Activated T-helper 2 cell treated with anti-CD3 and anti-CD28 coated beads, Interferon-gamma antibody, Interleukin-2, Interleukin-4, amounts not matched to agents 10 μg/mL and 5 μg/mL and 100 μg/mL, durations not matched to agents 14 hours and 24 hours and 36 hours (primary cell): ENCODE measurements around the gene TBC1D22A. TPM values are rescaled to one million over a fixed set of nuclear protein-coding genes. Genes with fewer than 3 reads are reported as not detected.

ENCODE experiments used
- DNase-seq: peaks from one replicate; pipeline ENCODE4 v3.0.0; 2021; ENCODE audit warnings: low spot score
- H3K27ac Mint-ChIP-seq: one replicate; pipeline ENCODE4 v1.8.0; 2021; ENCODE audit warnings: mixed read lengths
- H3K27me3 Mint-ChIP-seq: one replicate; pipeline ENCODE4 v1.8.0; 2021; ENCODE audit warnings: low read depth, mixed read lengths
- H3K36me3 Mint-ChIP-seq: one replicate; pipeline ENCODE4 v1.8.0; 2021; ENCODE audit warnings: low read depth, mixed read lengths
- H3K4me1 Mint-ChIP-seq: one replicate; pipeline ENCODE4 v1.8.0; 2021; ENCODE audit warnings: low read depth, mixed read lengths
- H3K4me3 Mint-ChIP-seq: one replicate; pipeline ENCODE4 v1.8.0; 2021; ENCODE audit warnings: low read depth, mild to moderate bottlenecking, moderate library complexity, mixed read lengths
- H3K9me3 Mint-ChIP-seq: one replicate; pipeline ENCODE4 v1.8.0; 2021; ENCODE audit warnings: mixed read lengths
- intact Hi-C: fragments of 100-400 bp; cut with micrococcal nuclease; formaldehyde crosslinking; loops from one replicate; pipeline ENCODE4 v1.15.1; 2023
- total RNA-seq: library from RNA; stranded (reverse); gene quantifications from 2 replicates; pipeline ENCODE4 v1.2.3, GENCODE V29; 2022

Gene TBC1D22A
- total RNA-seq, 1 donor from 2014 or later, result 34.8 TPM

DNA sequence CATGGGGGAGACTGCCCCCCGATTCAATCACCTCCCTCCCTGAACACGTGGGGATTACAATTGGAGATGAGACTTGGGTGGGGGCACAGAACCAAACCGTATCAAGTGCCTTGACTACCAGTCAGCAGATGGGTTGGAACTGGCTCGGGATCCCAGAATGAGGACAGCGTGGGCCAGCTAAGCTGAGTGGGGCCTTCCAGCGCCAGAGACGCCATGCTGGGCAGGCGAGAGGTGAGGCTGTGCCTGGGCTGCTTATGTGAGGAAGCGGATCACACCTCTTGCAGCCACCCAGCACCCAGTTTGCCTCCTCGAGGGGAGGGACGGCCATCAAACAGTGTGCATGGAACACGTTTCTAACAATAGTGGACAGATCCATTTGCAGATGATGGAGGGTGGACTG is 195.1 kb downstream of the TBC1D22A start:
- no peak overlapping the region for H3K27ac Mint-ChIP-seq
- no peaks in the 10 kb centered on the region for H3K27me3 Mint-ChIP-seq
- DNase-seq, result no peak
- no peak overlapping the region for H3K4me3 Mint-ChIP-seq
- intact Hi-C loops, result no loop called here
- H3K9me3 Mint-ChIP-seq, result no peaks in the 10 kb centered on the region
- H3K4me1 Mint-ChIP-seq, result no peaks in the 10 kb centered on the region
- H3K36me3 Mint-ChIP-seq, result no peaks in the 10 kb centered on the region

DNA sequence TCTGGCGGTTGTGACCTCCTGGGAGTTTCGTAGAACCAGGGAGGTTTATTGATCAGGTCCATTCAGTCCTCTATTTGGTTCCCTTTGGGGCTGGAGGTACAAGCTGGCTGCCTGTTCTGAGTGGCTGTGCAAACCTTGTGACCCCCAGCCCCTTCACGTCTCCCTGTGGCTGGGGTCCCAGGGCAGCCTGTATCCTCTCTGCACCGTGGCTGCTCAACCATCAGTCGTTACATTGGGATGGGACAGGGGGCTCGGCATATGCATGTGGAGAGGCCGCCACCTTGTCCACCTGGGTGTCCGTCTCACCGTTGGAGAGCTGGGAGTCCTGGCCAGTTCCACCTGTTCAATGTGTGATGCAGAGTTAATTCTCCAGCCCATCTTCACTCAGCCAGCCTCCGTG is 195.7 kb downstream of the TBC1D22A start:
- H3K27me3 Mint-ChIP-seq, result no peaks in the 10 kb centered on the region
- intact Hi-C loops, result no loop called here
- DNase-seq, result no peak
- no peak overlapping the region for H3K4me3 Mint-ChIP-seq
- no peaks in the 10 kb centered on the region for H3K4me1 Mint-ChIP-seq
- H3K27ac Mint-ChIP-seq, result no peak overlapping the region
- H3K36me3 Mint-ChIP-seq, result no peaks in the 10 kb centered on the region
- no peaks in the 10 kb centered on the region for H3K9me3 Mint-ChIP-seq

DNA sequence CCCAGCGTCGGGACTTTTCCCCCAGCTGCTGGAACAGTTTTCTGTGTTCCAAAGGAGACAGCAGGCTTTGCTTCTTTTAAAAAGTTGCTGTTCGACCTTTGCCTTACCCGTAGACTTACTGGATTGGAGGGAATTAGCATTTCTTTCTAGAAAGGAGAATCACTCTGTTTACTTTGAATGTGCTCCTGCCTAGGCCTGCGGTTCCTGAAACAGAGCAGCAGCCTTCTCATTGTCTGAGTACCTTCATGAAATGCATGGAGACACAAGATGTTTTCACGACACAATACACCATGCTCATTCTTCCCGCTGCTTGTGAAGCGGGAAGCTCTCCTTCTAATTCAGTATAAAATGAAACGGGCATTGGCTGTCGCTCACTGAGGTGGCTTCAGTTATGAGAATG is 196.2 kb downstream of the TBC1D22A start:
- no peak overlapping the region for H3K27ac Mint-ChIP-seq
- H3K27me3 Mint-ChIP-seq, result no peaks in the 10 kb centered on the region
- no peaks in the 10 kb centered on the region for H3K36me3 Mint-ChIP-seq
- H3K4me3 Mint-ChIP-seq, result no peak overlapping the region
- no peak for DNase-seq
- no peaks in the 10 kb centered on the region for H3K4me1 Mint-ChIP-seq
- H3K9me3 Mint-ChIP-seq, result no peaks in the 10 kb centered on the region
- intact Hi-C loops, result no loop called here

DNA sequence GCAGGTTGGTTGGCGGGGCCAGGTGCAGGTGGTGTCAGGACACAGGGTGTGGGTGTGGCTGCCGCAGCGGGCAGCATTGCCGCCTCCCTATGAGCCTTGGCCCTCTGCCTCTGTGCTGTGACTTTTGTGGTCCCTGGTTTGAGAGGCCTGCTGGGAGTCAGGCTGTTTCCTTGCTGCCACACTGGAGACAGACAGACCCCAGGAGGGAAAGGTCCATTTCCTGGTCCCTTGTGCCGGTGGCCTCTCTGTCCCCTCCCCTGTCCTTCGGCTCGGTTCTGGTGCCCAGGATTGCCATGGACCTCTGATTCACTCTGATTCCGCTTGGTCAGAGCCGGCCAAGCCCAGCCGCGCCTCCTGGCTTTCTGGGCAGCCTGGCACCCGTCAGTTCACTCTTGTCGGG is 196.9 kb downstream of the TBC1D22A start:
- no peaks in the 10 kb centered on the region for H3K9me3 Mint-ChIP-seq
- no peak overlapping the region for H3K4me3 Mint-ChIP-seq
- H3K36me3 Mint-ChIP-seq, result no peaks in the 10 kb centered on the region
- intact Hi-C loops, result no loop called here
- no peaks in the 10 kb centered on the region for H3K27me3 Mint-ChIP-seq
- no peak overlapping the region for H3K27ac Mint-ChIP-seq
- no peaks in the 10 kb centered on the region for H3K4me1 Mint-ChIP-seq
- no peak for DNase-seq

DNA sequence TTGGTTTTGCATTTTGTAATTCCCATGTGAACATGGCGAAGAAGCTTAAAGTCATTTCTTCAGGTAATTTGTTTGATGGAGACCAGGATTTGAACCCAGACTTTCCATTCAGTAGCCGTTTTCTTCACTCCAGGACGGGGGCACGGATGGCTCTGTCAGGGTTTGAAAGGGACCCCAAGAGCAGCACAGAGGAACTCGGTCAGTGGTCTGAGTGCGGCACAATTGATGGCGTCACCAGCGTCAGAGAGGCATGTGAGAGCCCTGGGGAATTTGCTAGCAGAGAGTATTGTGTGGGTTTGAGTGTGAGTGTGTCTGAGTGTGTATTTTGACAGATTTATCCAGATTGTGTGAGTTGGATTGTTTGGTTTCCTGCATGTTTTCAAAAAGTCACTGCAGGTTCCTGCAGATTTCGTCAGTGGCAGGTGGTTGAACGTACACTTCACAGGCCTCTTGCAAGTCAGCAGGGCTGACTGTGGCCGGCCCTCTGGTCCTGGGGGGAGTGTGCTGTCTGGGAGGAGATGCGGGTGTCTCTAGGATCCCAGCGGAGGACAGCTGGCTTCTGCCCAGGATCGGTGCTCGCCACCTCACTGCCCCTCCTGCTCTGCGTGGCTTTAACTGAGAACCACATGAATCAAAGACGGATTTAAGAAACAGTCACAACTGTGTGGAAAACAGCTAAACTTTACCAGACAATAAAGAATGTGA is 199.3 kb downstream of the TBC1D22A start:
- Mint-ChIP-seq H3K9me3 (no peaks in the 10 kb centered on the region), H3K36me3 (no peaks in the 10 kb centered on the region), H3K27me3 (no peaks in the 10 kb centered on the region), H3K4me1 (peaks cover 5% of the 10 kb centered on the region), H3K4me3 (no peak overlapping the region), H3K27ac (no peak overlapping the region)
- intact Hi-C loops, result no loop called here
- no peak for DNase-seq

DNA sequence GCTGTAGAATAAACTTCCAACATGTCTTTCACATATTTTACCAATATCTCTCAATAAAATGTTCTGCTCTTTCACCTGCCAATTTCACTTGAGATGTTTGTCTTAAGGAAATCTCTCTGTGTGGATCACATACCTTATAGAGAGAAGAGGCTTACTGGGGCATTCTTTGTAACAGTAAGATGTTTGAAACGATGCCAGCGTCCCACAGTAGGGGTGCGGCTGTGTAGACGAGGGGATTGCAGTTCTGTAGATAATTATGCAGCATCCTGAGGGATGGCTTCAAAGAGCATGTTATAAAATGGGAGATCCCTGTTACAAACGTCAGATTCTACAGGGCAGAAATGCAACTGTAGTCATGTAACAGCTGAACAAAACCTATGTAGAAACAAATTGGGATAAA is 200.0 kb downstream of the TBC1D22A start:
- H3K36me3 Mint-ChIP-seq, result no peaks in the 10 kb centered on the region
- H3K4me1 Mint-ChIP-seq, result peaks cover 5% of the 10 kb centered on the region
- no peaks in the 10 kb centered on the region for H3K9me3 Mint-ChIP-seq
- H3K4me3 Mint-ChIP-seq, result no peak overlapping the region
- no peaks in the 10 kb centered on the region for H3K27me3 Mint-ChIP-seq
- DNase-seq, result no peak
- intact Hi-C loops, result no loop called here
- no peak overlapping the region for H3K27ac Mint-ChIP-seq

DNA sequence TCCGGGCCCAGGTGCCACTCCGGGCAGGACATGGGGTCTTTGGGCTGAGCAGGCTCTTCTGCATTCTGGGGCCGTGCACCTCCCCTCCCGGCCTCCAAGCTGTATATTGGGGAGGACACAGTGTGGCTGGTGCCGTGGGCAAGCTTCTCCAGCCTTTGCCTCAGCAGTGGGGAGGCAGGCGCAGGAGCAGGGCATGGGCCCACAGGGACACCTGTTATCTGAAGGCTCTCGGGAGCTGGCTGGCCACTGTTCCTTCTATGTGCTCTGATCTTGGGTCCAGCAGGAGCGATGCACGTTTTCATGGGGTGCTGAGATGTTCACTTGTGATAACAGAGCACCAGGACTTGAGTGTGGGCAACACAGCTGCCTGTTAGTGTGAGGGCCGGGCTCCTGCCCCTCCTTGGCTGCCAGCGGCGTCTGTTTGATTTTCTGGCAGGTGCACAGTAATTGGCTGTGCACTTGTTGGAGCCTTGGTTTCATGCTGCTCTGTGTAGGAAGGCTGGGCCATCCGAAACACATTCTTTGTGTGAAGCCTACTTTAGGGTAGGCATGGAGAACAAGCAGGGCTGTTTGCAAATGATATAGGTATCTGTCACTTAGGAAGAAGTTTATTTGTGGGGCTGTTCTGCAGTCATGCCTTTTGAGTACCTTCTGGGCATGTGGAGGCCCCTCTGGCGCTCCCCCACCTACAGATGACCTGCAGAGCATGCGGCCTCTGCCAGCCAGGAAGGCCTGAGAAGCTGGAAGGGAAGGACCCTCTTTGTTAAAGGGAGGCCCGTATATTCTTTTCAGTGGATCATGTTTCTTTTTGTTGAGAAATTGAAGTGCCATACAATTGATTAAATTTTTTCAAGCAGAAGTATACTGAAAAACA is 201.5 kb downstream of the TBC1D22A start:
- no peak for DNase-seq
- intact Hi-C loops, result no loop called here
- Mint-ChIP-seq H3K27me3 (no peaks in the 10 kb centered on the region), H3K36me3 (no peaks in the 10 kb centered on the region), H3K9me3 (no peaks in the 10 kb centered on the region), H3K4me3 (no peak overlapping the region), H3K4me1 (peaks cover 8% of the 10 kb centered on the region), H3K27ac (no peak overlapping the region)

DNA sequence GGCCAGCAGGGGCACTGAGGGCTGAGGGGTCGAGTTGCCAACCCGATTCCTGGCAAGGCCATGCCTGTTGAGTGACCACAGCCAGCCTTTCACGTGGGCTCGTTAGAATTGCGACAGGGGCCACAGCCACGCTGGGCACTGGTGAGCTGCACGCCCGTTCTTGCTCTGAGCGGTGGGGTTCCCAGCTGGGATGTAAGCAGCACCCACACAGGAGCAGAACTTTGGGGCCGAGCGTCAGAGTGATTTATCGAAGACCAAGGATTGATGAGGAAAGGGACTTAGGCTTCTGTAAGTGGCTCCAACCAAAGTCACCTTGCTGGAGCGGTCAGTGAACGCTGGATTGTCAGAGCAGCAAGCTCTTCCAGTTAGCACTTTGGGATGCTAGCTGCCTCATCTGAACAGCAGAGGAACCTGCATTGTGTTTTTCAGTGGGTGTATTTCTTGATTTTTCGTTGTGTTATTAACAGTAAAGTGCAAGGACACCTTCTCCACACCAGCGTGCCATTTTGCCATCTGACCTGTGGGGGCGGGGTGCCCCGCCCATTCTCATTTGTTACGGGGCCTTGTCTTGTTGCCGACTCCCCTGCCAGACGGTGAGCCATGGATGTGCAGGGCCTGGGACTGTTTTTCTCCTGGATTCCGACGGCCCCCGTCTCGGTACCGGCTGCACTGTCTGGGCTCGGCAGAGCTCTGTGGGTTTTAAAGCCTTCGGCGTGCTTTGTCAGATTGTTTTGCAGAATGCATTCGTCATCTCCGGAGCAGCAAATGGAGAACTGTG is 202.5 kb downstream of the TBC1D22A start:
- Mint-ChIP-seq H3K4me1 (peaks cover 18% of the 10 kb centered on the region), H3K27me3 (no peaks in the 10 kb centered on the region), H3K4me3 (no peak overlapping the region), H3K9me3 (no peaks in the 10 kb centered on the region), H3K27ac (no peak overlapping the region), H3K36me3 (no peaks in the 10 kb centered on the region)
- DNase-seq, result no peak
- intact Hi-C loops, result no loop called here

DNA sequence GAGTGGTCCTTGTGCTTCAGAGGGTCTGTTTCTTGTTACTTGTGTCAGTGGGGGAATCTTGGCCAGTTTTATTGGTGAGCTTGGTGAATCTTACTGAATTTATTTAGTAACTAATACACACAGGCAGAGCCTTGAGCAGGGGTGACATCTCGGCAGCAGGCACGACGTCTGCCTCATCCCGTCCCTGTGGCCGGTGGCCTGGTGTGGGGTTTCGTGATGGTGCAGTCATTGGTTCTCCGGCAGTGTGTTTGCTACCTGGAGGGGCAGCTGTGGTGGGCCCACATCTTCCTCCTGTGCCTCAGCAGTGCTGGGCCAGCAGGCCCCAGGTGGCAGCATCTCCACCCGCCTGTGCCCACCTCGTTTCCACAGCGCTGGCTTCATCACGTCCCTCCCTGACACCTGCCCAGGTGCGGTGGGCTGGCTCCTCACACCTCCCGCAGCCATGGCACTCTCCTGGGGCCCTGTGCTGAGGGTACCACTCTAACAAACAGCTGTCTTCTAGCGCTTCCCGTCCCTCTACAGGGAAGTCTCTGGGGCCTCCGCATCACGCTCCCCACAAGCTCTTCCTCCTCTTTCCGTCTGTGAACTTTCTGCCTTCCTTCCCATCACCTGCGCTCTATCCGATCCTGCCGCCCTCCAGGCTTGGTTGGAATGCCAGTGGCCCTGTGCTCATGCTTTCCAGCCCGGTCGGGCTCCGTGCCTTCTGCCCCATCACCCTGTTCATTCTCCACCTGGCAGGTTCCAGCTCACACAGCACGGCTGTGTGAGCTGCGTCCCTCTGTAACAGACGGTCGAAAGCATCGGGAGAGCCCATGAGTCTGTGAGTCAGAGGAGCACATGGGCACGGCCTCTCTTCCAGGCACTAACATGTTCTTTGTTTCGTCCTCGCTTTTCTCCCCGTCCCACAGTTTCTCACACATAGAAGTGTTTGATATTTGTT is 203.4 kb downstream of the TBC1D22A start:
- no peak overlapping the region for H3K27ac Mint-ChIP-seq
- H3K9me3 Mint-ChIP-seq, result no peaks in the 10 kb centered on the region
- no peak overlapping the region for H3K4me3 Mint-ChIP-seq
- intact Hi-C loops, result no loop called here
- peaks cover 24% of the 10 kb centered on the region for H3K4me1 Mint-ChIP-seq
- H3K27me3 Mint-ChIP-seq, result no peaks in the 10 kb centered on the region
- no peaks in the 10 kb centered on the region for H3K36me3 Mint-ChIP-seq
- DNase-seq, result no peak

DNA sequence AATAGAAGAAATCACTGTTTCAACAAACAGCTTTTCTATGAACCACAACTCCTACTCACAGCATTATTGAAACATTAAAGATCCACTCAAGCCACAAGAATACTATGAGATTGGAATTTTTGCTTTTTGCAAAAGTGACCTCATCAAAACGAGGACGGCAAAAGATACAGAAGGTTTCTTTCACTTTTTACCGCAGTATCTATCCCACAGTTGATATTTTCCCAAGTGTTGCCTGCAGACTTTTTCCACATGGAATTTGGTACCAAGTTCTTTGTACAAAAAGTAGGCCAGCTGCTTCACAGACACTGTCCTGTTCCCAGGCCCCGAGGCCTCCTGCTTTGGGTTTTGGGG is 204.0 kb downstream of the TBC1D22A start:
- Mint-ChIP-seq H3K4me1 (peaks cover 24% of the 10 kb centered on the region), H3K27me3 (no peaks in the 10 kb centered on the region), H3K9me3 (no peaks in the 10 kb centered on the region), H3K36me3 (no peaks in the 10 kb centered on the region), H3K4me3 (no peak overlapping the region), H3K27ac (no peak overlapping the region)
- DNase-seq, result no peak
- intact Hi-C loops, result no loop called here

DNA sequence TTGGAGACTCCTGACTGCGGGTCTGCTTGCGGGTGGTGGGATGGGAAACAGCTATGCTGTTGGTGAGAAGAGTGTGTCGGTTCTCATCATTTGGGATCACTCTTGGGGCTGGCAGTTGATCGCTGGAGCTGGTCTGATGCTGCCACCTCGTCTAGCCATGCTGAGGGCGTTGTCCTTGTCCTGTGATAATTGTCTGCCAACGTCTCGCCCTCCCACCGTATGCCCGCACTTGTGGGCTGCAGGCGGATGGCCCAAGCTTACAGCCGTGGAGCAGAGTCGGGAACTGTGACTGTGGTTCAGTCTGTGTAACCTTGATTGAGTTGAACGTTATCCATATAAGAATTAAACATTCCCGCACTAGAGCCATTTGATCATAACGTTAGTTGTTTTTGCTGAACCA is 204.4 kb downstream of the TBC1D22A start:
- intact Hi-C loops, result no loop called here
- Mint-ChIP-seq H3K4me1 (peaks cover 24% of the 10 kb centered on the region), H3K36me3 (no peaks in the 10 kb centered on the region), H3K27me3 (no peaks in the 10 kb centered on the region), H3K27ac (no peak overlapping the region), H3K4me3 (no peak overlapping the region), H3K9me3 (no peaks in the 10 kb centered on the region)
- no peak for DNase-seq
